Measurements from ENCODE around the gene ZCCHC24. TPM values are rescaled to one million over a fixed set of nuclear protein-coding genes. Genes with fewer than 3 reads are reported as not detected.

ZCCHC24 gene
- polyA plus RNA-seq, 3 donors = 3.9 to 5.0 (median 4.0) TPM

DNA sequence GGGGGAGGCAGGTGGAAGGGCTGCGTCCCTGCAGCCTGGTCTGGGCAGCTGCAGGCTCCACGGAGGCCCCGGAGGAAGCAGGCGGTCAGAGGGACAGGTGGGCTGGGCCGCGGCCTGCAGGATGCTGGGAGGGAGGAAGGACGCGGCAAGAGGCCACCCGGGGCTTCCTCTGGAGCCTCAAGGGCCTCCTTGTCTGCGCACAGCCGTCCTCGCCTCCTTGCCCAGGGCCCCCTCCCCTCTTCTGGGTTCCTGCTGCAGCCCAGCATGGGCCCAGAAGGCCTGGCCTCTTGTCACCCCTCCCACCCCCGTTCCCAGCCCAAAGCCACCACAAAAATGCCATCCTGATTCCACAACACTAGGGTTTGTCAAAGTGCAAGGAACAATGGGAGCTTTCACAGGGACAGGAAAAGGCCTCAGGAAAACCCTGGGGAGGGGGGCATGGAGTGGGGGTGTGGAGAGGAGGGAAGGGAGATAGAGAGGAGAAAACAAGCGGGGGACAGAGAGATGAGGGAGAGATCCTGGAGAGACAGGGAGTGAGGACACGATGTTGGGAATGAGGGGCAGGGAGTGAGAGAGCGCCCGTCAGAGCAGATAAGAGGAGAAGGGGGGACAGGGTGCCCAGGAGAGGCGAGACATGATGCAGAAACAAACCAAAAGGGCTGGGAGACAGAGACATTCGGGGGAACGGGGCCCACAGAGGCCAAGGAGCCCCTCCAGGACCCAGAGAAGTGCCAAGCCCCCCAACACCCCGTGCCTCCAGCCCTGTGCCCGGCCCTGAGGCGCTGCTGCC lies 41.8 kb downstream of the ZCCHC24 start:
- Mint-ChIP-seq H3K36me3 (peaks cover 37 to 49% of the 10 kb centered on the region in 2 donors), H3K4me1 (peaks cover 87% of the 10 kb centered on the region), H3K9me3 (peaks cover 0 to 2% (median 0%) of the 10 kb centered on the region in 7 donors), H3K27ac (peak overlapping the region in 4 of 7 donors; percentile 15 to 86 (median 36)), H3K27me3 (ENCODE audit: low read depth in 3 of 3) (peaks cover 13 to 17% (median 16%) of the 10 kb centered on the region in 3 donors), H3K4me3 (peak overlapping the region; percentile 61 to 86)
- no peak for DNase-seq
- 18% methylated on average over 18 of the region's 23 CpGs for WGBS (ENCODE audit: insufficient coverage)
- no peak overlapping the region for H3K9ac ChIP-seq (ENCODE audit: insufficient read depth, low read length, poor library complexity, severe bottlenecking)
- H3K36me3 ChIP-seq (replicated peaks in 1 of 2; ENCODE audit: control insufficient read depth in 1 of 2, insufficient read depth in 2 of 2, low read length in 2 of 2) = peaks cover 0 to 8% of the 10 kb centered on the region in 2 donors
- no peaks in the 10 kb centered on the region for H3K27me3 ChIP-seq (ENCODE audit: control insufficient read depth in 2 of 2, insufficient read depth in 2 of 2, low read length in 2 of 2)
- H4K20me1 ChIP-seq (ENCODE audit: insufficient read depth, low read length) = peaks cover 69% of the 10 kb centered on the region
- H3K4me3 ChIP-seq (replicated peaks in 1 of 3; ENCODE audit: low read depth in 2 of 3, low read length in 3 of 3) = peak overlapping the region in 1 of 3 experiments; percentile 43
- H3K27ac ChIP-seq (ENCODE audit: low read depth in 1 of 2, low read length in 2 of 2) = no peak overlapping the region
- no peaks in the 10 kb centered on the region for H3K9me3 ChIP-seq (replicated peaks in 1 of 2; ENCODE audit: control insufficient read depth in 1 of 2, insufficient read depth in 1 of 2, low read length in 2 of 2)
- peak overlapping the region; percentile 51 for H3K4me2 ChIP-seq (replicated peaks; ENCODE audit: extremely low read depth, low read length, poor library complexity, severe bottlenecking)
- H2AFZ ChIP-seq (ENCODE audit: insufficient read depth, low read depth, low read length, poor library complexity, severe bottlenecking) = no peak overlapping the region
- H3K4me1 ChIP-seq (ENCODE audit: control insufficient read depth in 1 of 2, insufficient read depth in 2 of 2, low read length in 2 of 2) = peaks cover 62 to 63% of the 10 kb centered on the region in 2 donors
- TF ChIP-seq, protein P1, sequence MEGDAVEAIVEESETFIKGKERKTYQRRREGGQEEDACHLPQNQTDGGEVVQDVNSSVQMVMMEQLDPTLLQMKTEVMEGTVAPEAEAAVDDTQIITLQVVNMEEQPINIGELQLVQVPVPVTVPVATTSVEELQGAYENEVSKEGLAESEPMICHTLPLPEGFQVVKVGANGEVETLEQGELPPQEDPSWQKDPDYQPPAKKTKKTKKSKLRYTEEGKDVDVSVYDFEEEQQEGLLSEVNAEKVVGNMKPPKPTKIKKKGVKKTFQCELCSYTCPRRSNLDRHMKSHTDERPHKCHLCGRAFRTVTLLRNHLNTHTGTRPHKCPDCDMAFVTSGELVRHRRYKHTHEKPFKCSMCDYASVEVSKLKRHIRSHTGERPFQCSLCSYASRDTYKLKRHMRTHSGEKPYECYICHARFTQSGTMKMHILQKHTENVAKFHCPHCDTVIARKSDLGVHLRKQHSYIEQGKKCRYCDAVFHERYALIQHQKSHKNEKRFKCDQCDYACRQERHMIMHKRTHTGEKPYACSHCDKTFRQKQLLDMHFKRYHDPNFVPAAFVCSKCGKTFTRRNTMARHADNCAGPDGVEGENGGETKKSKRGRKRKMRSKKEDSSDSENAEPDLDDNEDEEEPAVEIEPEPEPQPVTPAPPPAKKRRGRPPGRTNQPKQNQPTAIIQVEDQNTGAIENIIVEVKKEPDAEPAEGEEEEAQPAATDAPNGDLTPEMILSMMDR (IDR thresholded peaks at IDR 0.05) = no peak
- H3K79me2 ChIP-seq (ENCODE audit: insufficient read depth, low read length) = peaks cover 3% of the 10 kb centered on the region
- intact Hi-C loops (cut with micrococcal nuclease) = no loop called here

DNA sequence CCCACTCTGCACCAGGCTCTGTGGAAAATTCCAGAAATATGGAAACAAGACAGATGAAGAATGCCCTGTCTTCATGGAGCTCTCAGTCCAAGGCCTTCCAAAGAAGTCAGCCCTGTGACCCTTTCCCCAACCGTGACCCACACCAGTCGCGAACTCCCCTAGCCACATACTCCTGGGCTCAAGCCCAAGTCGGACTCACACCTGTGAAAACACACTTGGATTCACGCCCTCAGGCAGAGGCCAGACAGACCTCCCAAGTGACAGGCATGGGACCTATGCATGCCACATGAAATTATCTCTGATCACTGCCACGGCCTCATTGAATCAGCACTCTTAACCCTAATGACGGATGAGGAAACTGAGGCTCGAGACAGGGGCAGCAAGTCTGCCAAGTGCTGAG lies 42.5 kb downstream of the ZCCHC24 start:
- no peak for DNase-seq
- Mint-ChIP-seq H3K27ac (no peak overlapping the region), H3K27me3 (ENCODE audit: low read depth in 3 of 3) (peaks cover 12 to 18% (median 14%) of the 10 kb centered on the region in 3 donors), H3K4me1 (peaks cover 83% of the 10 kb centered on the region), H3K36me3 (peaks cover 38 to 48% of the 10 kb centered on the region in 2 donors), H3K9me3 (peaks cover 0 to 2% (median 0%) of the 10 kb centered on the region in 7 donors), H3K4me3 (peak overlapping the region in 1 of 2 donors; percentile 26)
- Histone ChIP-seq H3K27ac (ENCODE audit: low read depth in 1 of 2, low read length in 2 of 2) (no peak overlapping the region), H3K4me2 (replicated peaks; ENCODE audit: extremely low read depth, low read length, poor library complexity, severe bottlenecking) (no peak overlapping the region), H3K36me3 (replicated peaks in 1 of 2; ENCODE audit: control insufficient read depth in 1 of 2, insufficient read depth in 2 of 2, low read length in 2 of 2) (peaks cover 1 to 15% of the 10 kb centered on the region in 2 donors), H3K27me3 (ENCODE audit: control insufficient read depth in 2 of 2, insufficient read depth in 2 of 2, low read length in 2 of 2) (no peaks in the 10 kb centered on the region), H2AFZ (ENCODE audit: insufficient read depth, low read depth, low read length, poor library complexity, severe bottlenecking) (no peak overlapping the region), H3K4me3 (replicated peaks in 1 of 3; ENCODE audit: low read depth in 2 of 3, low read length in 3 of 3) (no peak overlapping the region), H4K20me1 (ENCODE audit: insufficient read depth, low read length) (peaks cover 69% of the 10 kb centered on the region), H3K9ac (ENCODE audit: insufficient read depth, low read length, poor library complexity, severe bottlenecking) (no peak overlapping the region), H3K4me1 (ENCODE audit: control insufficient read depth in 1 of 2, insufficient read depth in 2 of 2, low read length in 2 of 2) (peaks cover 62 to 63% of the 10 kb centered on the region in 2 donors), H3K79me2 (ENCODE audit: insufficient read depth, low read length) (peaks cover 3% of the 10 kb centered on the region), H3K9me3 (replicated peaks in 1 of 2; ENCODE audit: control insufficient read depth in 1 of 2, insufficient read depth in 1 of 2, low read length in 2 of 2) (no peaks in the 10 kb centered on the region)
- 60% methylated on average over 8 of the region's 8 CpGs for WGBS (ENCODE audit: insufficient coverage)
- intact Hi-C loops (cut with micrococcal nuclease) = no loop called here
- TF ChIP-seq, protein P1 (IDR thresholded peaks at IDR 0.05) = no peak

All from CD14-positive monocyte (primary cell).